HepG2 (cell line): ENCODE results near the gene FGFR3. TPM values are rescaled to one million over a fixed set of nuclear protein-coding genes. Genes with fewer than 3 reads are reported as not detected.
A peak's percentile ranks its signal among the peaks of the same experiment; 100 is the strongest.

ENCODE experiments used
- ATF5 ChIP-seq: sonication (generic); formaldehyde crosslinking; IDR thresholded peaks from 2 replicates; pipeline ENCODE4 v1.4.0; 2020; ENCODE audit warnings: mild to moderate bottlenecking, low read depth, missing genetic modification reagents
- CBX1 ChIP-seq: IDR thresholded peaks from one replicate; pipeline ENCODE4 v1.6.1; 2016; ENCODE audit warnings: antibody characterized with exemption, low read depth
- EEA1 ChIP-seq: sonication (generic); formaldehyde crosslinking; IDR thresholded peaks from 2 replicates; pipeline ENCODE4 v1.5.1; 2020; ENCODE audit warnings: mild to moderate bottlenecking, missing genetic modification reagents, borderline replicate concordance
- GMEB1 ChIP-seq: sonication (generic); formaldehyde crosslinking; IDR thresholded peaks from 2 replicates; pipeline ENCODE4 v1.5.1; 2020; ENCODE audit warnings: missing genetic modification reagents, mild to moderate bottlenecking, borderline replicate concordance
- HHEX ChIP-seq: IDR thresholded peaks from 2 replicates; pipeline ENCODE4 v1.6.1; 2016; ENCODE audit warnings: control low read depth
- HOXA9 ChIP-seq: sonication (generic); formaldehyde crosslinking; IDR thresholded peaks from 2 replicates; pipeline ENCODE4 v1.8.1; 2022; ENCODE audit warnings: missing genetic modification reagents, mild to moderate bottlenecking, moderate library complexity, borderline replicate concordance
- KDM5A ChIP-seq: fragments of 200-600 bp; sonication (generic); IDR thresholded peaks from 2 replicates; pipeline ENCODE4 v1.7.0; 2018; ENCODE audit warnings: antibody characterized with exemption, mild to moderate bottlenecking, low read length, borderline replicate concordance
- SNAPC4 ChIP-seq: sonication (generic); formaldehyde crosslinking; IDR thresholded peaks from 2 replicates; pipeline ENCODE4 v1.4.0; 2020; ENCODE audit warnings: mild to moderate bottlenecking, missing genetic modification reagents
- TAF15 ChIP-seq: fragments of 200-400 bp; formaldehyde crosslinking; IDR thresholded peaks from one replicate; pipeline ENCODE4 v1.6.1; 2018; ENCODE audit warnings: mild to moderate bottlenecking, low read depth, low read length; ENCODE audit not compliant: poor library complexity, severe bottlenecking
- ZNF275 ChIP-seq: sonication (generic); formaldehyde crosslinking; IDR thresholded peaks from 2 replicates; pipeline ENCODE4 v1.8.0; 2022; ENCODE audit warnings: missing genetic modification reagents, mild to moderate bottlenecking, inconsistent platforms, borderline replicate concordance
- ZNF30 ChIP-seq: sonication (generic); formaldehyde crosslinking; IDR thresholded peaks from 2 replicates; pipeline ENCODE4 v1.5.0; 2020; ENCODE audit warnings: mild to moderate bottlenecking, missing genetic modification reagents
- ZNF414 ChIP-seq: sonication (generic); formaldehyde crosslinking; IDR thresholded peaks from 2 replicates; pipeline ENCODE4 v1.5.0; 2020; ENCODE audit warnings: missing genetic modification reagents
- polyA plus RNA-seq, 8 experiments: library from polyadenylated mRNA; depleted of rRNA in 3 of 8; stranded (reverse) in 7 of 8; unstranded in 1 of 8; fragments of >200 nt; fragmentation: Illumina TruSeq in 4 of 8; extraction: Trizol in 4 of 8; gene quantifications; 2 replicates each; pipeline versions ENCODE4 v1.2.1 to v1.2.3, GENCODE V29; 2011 to 2016; ENCODE audit warnings: low read depth in 4 of 8, missing spikeins in 1 of 8, mixed read lengths in 1 of 8; ENCODE audit not compliant: insufficient read depth in 1 of 8
- total RNA-seq, 5 experiments: library from RNA; depleted of rRNA; stranded (reverse); fragments of >200 nt; fragmentation: Illumina TruSeq; extraction: Trizol; gene quantifications; 2 replicates each; pipeline ENCODE4 v1.2.3, GENCODE V29; 2016; ENCODE audit warnings: low read depth in 1 of 5
- TF ChIP-seq, protein P1 (sequence below): sonication (generic); formaldehyde crosslinking; IDR thresholded peaks from 2 replicates; pipeline ENCODE4 v1.5.1; 2020; ENCODE audit warnings: missing genetic modification reagents, mild to moderate bottlenecking, borderline replicate concordance
- TF ChIP-seq, protein P2 (sequence below): sonication (generic); formaldehyde crosslinking; conservative IDR thresholded peaks from 2 replicates; pipeline ENCODE4 v1.5.0; 2020; ENCODE audit warnings: missing genetic modification reagents

Gene FGFR3
- total and polyA plus RNA-seq, 2 of the 13 experiments (the other 11 are each of a cell fraction or from before 2014, with no cell fraction given), result 103 to 109 TPM

- no peak for TF ChIP-seq ATF5
- TF ChIP-seq EEA1 (CRISPR knock-in tag), result no peak
- no peak for TF ChIP-seq ZNF275 (CRISPR knock-in tag)
- TF ChIP-seq SNAPC4 (CRISPR knock-in tag), result no peak
- TF ChIP-seq CBX1, result peak; percentile 35
- TF ChIP-seq, protein P1, sequence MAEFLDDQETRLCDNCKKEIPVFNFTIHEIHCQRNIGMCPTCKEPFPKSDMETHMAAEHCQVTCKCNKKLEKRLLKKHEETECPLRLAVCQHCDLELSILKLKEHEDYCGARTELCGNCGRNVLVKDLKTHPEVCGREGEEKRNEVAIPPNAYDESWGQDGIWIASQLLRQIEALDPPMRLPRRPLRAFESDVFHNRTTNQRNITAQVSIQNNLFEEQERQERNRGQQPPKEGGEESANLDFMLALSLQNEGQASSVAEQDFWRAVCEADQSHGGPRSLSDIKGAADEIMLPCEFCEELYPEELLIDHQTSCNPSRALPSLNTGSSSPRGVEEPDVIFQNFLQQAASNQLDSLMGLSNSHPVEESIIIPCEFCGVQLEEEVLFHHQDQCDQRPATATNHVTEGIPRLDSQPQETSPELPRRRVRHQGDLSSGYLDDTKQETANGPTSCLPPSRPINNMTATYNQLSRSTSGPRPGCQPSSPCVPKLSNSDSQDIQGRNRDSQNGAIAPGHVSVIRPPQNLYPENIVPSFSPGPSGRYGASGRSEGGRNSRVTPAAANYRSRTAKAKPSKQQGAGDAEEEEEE (CRISPR knock-in tag), result no peak
- peak; percentile 81; the same call in 1 of the 2 replicates for TF ChIP-seq ZNF414 (CRISPR knock-in tag)
- TF ChIP-seq ZNF30 (CRISPR knock-in tag), result no peak
- no peak for TF ChIP-seq KDM5A
- no peak for TF ChIP-seq HHEX (CRISPR knock-in tag)
- TF ChIP-seq HOXA9 (CRISPR knock-in tag), result no peak
- no peak for TF ChIP-seq TAF15
- TF ChIP-seq, protein P2, sequence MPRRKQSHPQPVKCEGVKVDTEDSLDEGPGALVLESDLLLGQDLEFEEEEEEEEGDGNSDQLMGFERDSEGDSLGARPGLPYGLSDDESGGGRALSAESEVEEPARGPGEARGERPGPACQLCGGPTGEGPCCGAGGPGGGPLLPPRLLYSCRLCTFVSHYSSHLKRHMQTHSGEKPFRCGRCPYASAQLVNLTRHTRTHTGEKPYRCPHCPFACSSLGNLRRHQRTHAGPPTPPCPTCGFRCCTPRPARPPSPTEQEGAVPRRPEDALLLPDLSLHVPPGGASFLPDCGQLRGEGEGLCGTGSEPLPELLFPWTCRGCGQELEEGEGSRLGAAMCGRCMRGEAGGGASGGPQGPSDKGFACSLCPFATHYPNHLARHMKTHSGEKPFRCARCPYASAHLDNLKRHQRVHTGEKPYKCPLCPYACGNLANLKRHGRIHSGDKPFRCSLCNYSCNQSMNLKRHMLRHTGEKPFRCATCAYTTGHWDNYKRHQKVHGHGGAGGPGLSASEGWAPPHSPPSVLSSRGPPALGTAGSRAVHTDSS (CRISPR knock-in tag), result no peak
- no peak for TF ChIP-seq GMEB1
Measured at GRCh38 chr4:1784789-1785591, 8.1 kb upstream of the FGFR3 start (continued).
